NCI-H146 treated with DMSO at 0.1 percent for 48 hours (cell line): ENCODE data around the gene LDB3.

Experiments
- DNase-seq: peaks from one replicate; lab custom pipeline; 2025; ENCODE audit not compliant: unreplicated experiment; lab: John Stamatoyannopoulos, UW

The LDB3 gene

GRCh38 chr10:86650151-86650550 is 18.2 kb upstream of the LDB3 start:
- DNase-seq = no peak

DNA sequence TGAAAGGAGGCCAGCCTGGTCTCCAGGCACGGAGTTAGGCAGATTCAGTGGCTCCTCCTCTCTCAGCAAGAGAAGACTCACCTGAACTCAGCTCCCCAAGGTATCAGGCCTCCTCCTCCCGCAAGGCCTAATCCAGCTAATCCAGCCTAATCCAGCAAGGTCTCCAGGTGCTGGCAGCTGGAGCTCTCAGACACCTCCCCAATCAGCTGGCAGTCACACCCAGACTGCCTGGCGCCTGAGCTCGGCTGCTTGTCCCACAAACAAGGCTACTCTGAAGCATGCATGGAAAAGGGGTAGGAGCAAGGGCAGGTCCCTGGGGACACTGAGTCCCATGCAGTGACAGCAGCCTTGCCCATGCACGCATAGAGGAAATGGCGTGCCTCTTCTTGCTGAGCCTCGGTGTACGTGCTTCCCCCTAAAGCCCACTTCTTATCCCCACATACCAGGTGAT is 17.3 kb upstream of the LDB3 start:
- no peak for DNase-seq

- DNase-seq = no peak
These were observed 16.5 kb upstream of the LDB3 start for GRCh38 chr10:86651631-86652331.

DNA sequence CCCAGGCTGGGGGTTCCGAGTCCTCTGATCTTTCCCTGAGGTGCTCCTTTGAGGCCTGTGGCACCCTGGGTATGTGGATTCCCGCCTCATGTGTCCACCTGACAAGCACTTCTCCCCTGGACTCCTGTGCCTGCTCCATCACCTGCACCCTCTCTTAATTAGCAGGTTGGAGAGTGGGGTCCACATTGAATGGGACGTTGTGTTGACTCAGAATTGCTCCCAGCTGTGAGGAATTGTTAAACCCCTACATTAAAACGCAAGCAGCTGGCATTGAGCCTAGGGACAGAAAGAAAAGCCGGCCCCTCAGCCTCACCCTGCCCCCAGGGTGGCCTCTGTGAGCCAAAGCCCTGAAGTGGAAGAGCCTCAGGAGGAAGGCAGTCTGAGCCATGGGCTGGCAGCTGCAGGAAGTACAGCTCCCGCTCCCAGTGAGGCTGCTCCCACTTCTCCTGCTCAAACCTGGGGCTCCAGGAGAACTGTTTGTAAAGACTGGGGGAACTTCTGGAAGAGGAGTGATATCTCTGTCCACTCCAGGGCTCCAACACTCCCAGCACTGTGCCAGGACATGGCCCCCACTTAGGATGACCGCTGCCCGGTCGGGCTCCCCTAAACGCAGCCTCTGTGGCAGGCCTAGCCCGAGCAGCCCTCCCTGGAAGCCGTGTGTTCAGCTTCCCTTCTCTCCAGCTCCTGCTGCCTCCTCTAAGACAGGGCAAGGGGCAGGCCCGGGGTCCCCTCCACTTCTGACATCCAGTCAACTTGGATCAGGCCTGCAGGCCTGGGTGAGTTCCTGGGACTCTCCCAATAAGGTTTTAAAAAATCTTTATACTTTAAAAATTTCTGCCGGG is 15.7 kb upstream of the LDB3 start:
- peak; percentile 99 for DNase-seq

DNA sequence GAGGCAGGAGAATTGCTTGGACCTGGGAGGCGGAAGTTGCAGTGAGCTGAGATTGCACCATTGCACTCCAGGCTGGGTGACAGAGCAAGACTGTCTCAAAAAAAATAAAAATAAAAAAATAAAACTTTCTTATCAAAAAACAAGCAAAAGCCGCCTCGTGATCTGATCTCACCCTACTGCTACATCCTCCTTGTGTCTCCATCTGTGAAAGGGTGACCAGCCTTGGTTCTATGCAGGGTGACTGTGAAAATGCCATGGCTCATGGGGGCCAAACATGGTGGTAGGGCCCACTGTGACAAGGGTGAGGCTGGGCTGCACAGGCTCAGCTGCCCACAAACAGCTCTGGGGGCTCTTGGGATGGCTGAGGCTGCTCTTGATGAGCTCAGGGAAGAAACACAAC is 14.9 kb upstream of the LDB3 start:
- DNase-seq = no peak

DNA sequence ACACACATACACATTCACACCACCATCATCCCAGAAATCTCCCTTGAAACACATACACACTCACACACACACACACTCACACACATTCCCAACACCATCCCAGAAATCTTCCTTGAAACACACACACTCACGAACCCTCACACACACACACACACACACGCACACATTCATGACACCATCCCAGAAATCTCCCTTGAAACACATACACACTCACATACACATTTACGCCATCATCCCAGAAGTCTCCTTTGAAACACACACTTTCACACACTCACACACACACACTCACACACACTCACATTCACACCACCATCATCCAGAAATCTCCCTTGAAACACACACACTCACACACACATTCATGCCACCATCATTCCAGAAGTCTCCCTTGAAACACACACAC is 14.3 kb upstream of the LDB3 start:
- DNase-seq = no peak

GRCh38 chr10:86654411-86655172 is 13.7 kb upstream of the LDB3 start, which contains the start of gene OPN4:
Gene OPN4 (plus strand): TSS chr10:86654547. CDS start chr10:86654784, 237 bp downstream.
- no peak for DNase-seq

GRCh38 chr10:86655173-86655540 is 13.2 kb upstream of the LDB3 start:
- no peak for DNase-seq

DNA sequence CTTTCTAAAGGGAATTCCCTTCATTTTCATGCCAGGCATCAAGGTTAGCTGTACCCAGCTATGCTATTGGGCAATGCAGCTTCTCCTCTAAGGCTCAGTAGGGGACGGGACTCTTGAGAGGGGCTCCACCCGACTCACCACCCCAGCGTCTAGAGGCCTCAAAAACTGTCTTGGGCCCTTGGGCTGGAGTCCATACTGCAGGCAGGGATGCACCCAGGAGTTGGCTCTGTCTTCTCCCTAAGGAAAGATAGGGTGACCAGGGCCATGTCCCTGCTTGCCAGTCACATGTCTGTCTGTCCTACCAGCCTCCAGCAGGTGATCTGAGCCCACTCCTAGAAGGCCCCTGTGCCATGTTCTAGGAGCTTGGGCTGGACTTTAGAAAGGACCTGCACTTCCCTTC is 12.7 kb upstream of the LDB3 start:
- DNase-seq = no peak

- DNase-seq = no peak
These were observed 11.3 kb upstream of the LDB3 start for GRCh38 chr10:86657011-86657395.

- no peak for DNase-seq
These were observed 10.8 kb upstream of the LDB3 start for GRCh38 chr10:86657396-86658011.

- no peak for DNase-seq
These were observed 10.0 kb upstream of the LDB3 start for GRCh38 chr10:86658261-86658741.

DNA sequence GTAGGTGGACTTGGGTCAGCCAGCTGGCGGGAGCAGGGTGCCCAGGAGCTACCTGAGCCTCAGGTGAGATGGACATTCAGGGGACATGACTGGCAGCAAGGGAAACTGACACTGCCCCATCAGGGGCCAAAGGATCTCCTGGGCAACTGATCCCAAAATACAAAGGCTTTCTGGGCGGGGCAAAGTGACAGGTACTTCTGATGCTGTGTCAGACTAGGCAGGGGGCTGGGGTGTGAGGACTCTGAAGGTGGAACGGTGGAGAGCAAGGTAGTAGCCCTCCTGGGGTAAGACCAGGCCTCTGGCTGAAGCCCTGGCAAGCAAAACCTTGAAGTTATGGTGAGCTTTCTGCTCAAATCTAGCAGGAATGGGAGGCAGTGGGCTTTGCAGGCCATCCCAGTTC is 9.6 kb upstream of the LDB3 start:
- no peak for DNase-seq

DNA sequence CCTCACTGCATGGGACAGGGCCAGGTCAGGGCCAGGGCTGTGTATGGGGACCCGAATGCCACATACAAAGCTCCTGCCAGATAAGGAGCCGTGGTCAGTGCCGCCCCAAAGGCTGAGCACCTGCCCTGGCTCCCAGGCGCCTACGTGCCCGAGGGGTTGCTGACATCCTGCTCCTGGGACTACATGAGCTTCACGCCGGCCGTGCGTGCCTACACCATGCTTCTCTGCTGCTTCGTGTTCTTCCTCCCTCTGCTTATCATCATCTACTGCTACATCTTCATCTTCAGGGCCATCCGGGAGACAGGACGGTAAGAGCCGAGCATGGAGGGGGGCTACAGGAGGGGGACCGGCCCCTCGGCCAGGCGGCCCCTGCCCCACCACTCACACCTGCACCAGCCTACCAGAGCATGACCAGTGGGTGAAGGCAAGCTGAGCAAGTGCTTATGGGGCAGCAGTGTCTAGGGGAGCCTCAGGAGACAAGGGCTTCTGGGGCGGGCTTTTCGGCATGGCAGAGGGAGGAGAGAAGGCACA is 9.1 kb upstream of the LDB3 start:
- no peak for DNase-seq

DNA sequence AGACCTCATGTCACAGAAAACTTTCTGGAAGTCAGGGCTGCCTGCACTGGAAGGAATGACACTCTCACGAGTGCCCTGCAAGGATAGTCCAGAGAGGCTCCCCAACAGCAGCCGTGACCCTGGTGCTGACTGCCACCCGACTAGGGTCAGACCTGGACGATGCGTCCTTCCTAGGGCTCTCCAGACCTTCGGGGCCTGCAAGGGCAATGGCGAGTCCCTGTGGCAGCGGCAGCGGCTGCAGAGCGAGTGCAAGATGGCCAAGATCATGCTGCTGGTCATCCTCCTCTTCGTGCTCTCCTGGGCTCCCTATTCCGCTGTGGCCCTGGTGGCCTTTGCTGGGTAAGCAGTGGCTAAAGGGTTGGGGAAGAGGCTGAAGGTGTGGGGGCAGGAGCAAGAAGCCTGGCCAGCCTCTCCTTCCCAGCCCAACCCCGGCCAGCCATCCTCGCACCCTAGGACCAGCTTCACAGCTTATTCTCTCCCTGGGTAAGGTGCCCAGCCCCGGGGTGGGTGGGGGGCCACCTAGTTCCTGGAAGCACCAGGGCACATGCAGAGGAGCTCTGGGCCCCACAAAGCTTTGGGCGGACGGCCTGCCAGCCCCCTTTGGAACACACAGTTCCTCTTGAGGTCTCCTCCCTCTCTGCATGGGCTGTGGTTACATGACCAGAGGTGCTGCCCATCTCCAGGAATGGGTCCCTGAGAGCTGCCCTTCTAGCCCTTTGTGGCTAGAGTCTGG is 8.4 kb upstream of the LDB3 start:
- no peak for DNase-seq

- DNase-seq = no peak
These were observed 6.9 kb upstream of the LDB3 start for GRCh38 chr10:86661161-86662025.

- no peak for DNase-seq
These were observed 5.9 kb upstream of the LDB3 start for GRCh38 chr10:86662186-86663045.

DNA sequence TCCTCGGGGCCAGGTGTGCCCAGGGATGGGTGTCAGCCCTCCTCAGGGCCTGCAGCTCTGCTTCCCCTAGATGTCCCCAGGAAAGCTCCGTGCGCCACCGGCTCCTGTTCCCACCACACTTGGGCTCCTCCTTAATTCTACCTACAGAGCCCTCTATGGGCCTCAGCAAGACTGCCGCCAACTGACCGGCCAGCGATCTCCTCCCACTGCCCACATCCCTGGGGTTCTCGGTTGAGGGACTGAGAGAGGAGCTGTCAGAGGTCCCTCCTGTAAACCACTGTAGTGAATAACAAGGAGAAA is 5.3 kb upstream of the LDB3 start:
- DNase-seq = no peak
